ENCODE results near the gene ZNF730.
A peak's percentile ranks its signal among the peaks of the same experiment; 100 is the strongest.

The ZNF730 gene

GRCh38 chr19:23098988-23099387 is 17.8 kb upstream of the ZNF730 start:
- Histone ChIP-seq H3K79me1 (ENCODE audit: low read length) (no peaks in the 10 kb centered on the region), H3K14ac (ENCODE audit: low read length) (no peak overlapping the region), H4K8ac (ENCODE audit: low read depth, low read length) (no peak overlapping the region), H2BK5ac (ENCODE audit: low read depth, low read length, poor library complexity) (no peak overlapping the region), H3K27me3 (ENCODE audit: insufficient read depth, low read length) (no peaks in the 10 kb centered on the region), H3K27ac (ENCODE audit: low read depth, low read length) (no peak overlapping the region), H3K9me3 (ENCODE audit: insufficient read depth, low read depth, low read length) (no peaks in the 10 kb centered on the region), H3K23ac (ENCODE audit: low read length) (no peak overlapping the region), H3K36me3 (ENCODE audit: control insufficient read depth in 1 of 2, insufficient read depth in 2 of 2, low read length in 2 of 2) (peaks cover 19 to 64% of the 10 kb centered on the region in 2 experiments), H2BK120ac (ENCODE audit: insufficient read depth, low read length, poor library complexity) (no peak overlapping the region), H3K18ac (ENCODE audit: low read length) (no peak overlapping the region), H2BK12ac (ENCODE audit: low read length) (no peak overlapping the region), H2AK5ac (ENCODE audit: low read length) (no peak overlapping the region), H3K4me3 (ENCODE audit: low read depth, low read length) (no peak overlapping the region), H3K4me1 (ENCODE audit: control insufficient read depth in 1 of 2, insufficient read depth in 2 of 2, low read length in 2 of 2) (no peaks in the 10 kb centered on the region), H3K4me2 (ENCODE audit: low read length) (no peak overlapping the region), H2AFZ (ENCODE audit: insufficient read depth, low read length, poor library complexity) (no peak overlapping the region), H3K79me2 (ENCODE audit: control insufficient read depth, insufficient read depth, low read length, poor library complexity) (no peaks in the 10 kb centered on the region), H3K9ac (ENCODE audit: low read length) (no peak overlapping the region), H3K4ac (ENCODE audit: low read depth, low read length) (no peak overlapping the region), H4K91ac (ENCODE audit: low read depth, low read length) (no peak overlapping the region), H4K12ac (ENCODE audit: low read depth, low read length) (no peak overlapping the region)
- WGBS (ENCODE audit: extremely low coverage, insufficient coverage, insufficient read length): no CpG with 5 or more reads among the region's 4 CpGs
- peak; percentile 90 to 96 for DNase-seq

GRCh38 chr19:23099966-23100365 is 16.9 kb upstream of the ZNF730 start:
- H4K8ac ChIP-seq (ENCODE audit: low read depth, low read length): no peak overlapping the region
- no peak overlapping the region for H3K14ac ChIP-seq (ENCODE audit: low read length)
- no peaks in the 10 kb centered on the region for H3K79me1 ChIP-seq (ENCODE audit: low read length)
- H3K4me1 ChIP-seq (ENCODE audit: control insufficient read depth in 1 of 2, insufficient read depth in 2 of 2, low read length in 2 of 2): no peaks in the 10 kb centered on the region
- H3K18ac ChIP-seq (ENCODE audit: low read length): no peak overlapping the region
- no peak overlapping the region for H2AFZ ChIP-seq (ENCODE audit: insufficient read depth, low read length, poor library complexity)
- H3K27ac ChIP-seq (ENCODE audit: low read depth, low read length): no peak overlapping the region
- no peak overlapping the region for H4K91ac ChIP-seq (ENCODE audit: low read depth, low read length)
- H3K4me2 ChIP-seq (ENCODE audit: low read length): no peak overlapping the region
- no peak overlapping the region for H3K9ac ChIP-seq (ENCODE audit: low read length)
- no peaks in the 10 kb centered on the region for H3K27me3 ChIP-seq (ENCODE audit: insufficient read depth, low read length)
- H3K9me3 ChIP-seq (ENCODE audit: insufficient read depth, low read depth, low read length): no peaks in the 10 kb centered on the region
- no peak overlapping the region for H3K23ac ChIP-seq (ENCODE audit: low read length)
- H2BK12ac ChIP-seq (ENCODE audit: low read length): no peak overlapping the region
- no peak overlapping the region for H2AK5ac ChIP-seq (ENCODE audit: low read length)
- peaks cover 17 to 61% of the 10 kb centered on the region in 2 experiments for H3K36me3 ChIP-seq (ENCODE audit: control insufficient read depth in 1 of 2, insufficient read depth in 2 of 2, low read length in 2 of 2)
- DNase-seq: peak; percentile 86 to 95
- H2BK120ac ChIP-seq (ENCODE audit: insufficient read depth, low read length, poor library complexity): no peak overlapping the region
- H4K12ac ChIP-seq (ENCODE audit: low read depth, low read length): no peak overlapping the region
- no CpG with 5 or more reads among the region's 7 CpGs for WGBS (ENCODE audit: extremely low coverage, insufficient coverage, insufficient read length)
- H3K4me3 ChIP-seq (ENCODE audit: low read depth, low read length): no peak overlapping the region
- H2BK5ac ChIP-seq (ENCODE audit: low read depth, low read length, poor library complexity): no peak overlapping the region
- no peaks in the 10 kb centered on the region for H3K79me2 ChIP-seq (ENCODE audit: control insufficient read depth, insufficient read depth, low read length, poor library complexity)
- H3K4ac ChIP-seq (ENCODE audit: low read depth, low read length): no peak overlapping the region

GRCh38 chr19:23101241-23101640 is 15.6 kb upstream of the ZNF730 start:
- no peak overlapping the region for H4K12ac ChIP-seq (ENCODE audit: low read depth, low read length)
- H4K91ac ChIP-seq (ENCODE audit: low read depth, low read length): no peak overlapping the region
- no peak overlapping the region for H3K14ac ChIP-seq (ENCODE audit: low read length)
- peak; percentile 88 to 96 for DNase-seq
- no peak overlapping the region for H2BK120ac ChIP-seq (ENCODE audit: insufficient read depth, low read length, poor library complexity)
- no peaks in the 10 kb centered on the region for H3K9me3 ChIP-seq (ENCODE audit: insufficient read depth, low read depth, low read length)
- H3K27ac ChIP-seq (ENCODE audit: low read depth, low read length): no peak overlapping the region
- H4K8ac ChIP-seq (ENCODE audit: low read depth, low read length): no peak overlapping the region
- no peak overlapping the region for H3K4me3 ChIP-seq (ENCODE audit: low read depth, low read length)
- H3K4ac ChIP-seq (ENCODE audit: low read depth, low read length): no peak overlapping the region
- H2AFZ ChIP-seq (ENCODE audit: insufficient read depth, low read length, poor library complexity): no peak overlapping the region
- H3K18ac ChIP-seq (ENCODE audit: low read length): no peak overlapping the region
- H2BK12ac ChIP-seq (ENCODE audit: low read length): no peak overlapping the region
- no peaks in the 10 kb centered on the region for H3K79me1 ChIP-seq (ENCODE audit: low read length)
- no peak overlapping the region for H2BK5ac ChIP-seq (ENCODE audit: low read depth, low read length, poor library complexity)
- H3K4me2 ChIP-seq (ENCODE audit: low read length): no peak overlapping the region
- no peaks in the 10 kb centered on the region for H3K4me1 ChIP-seq (ENCODE audit: control insufficient read depth in 1 of 2, insufficient read depth in 2 of 2, low read length in 2 of 2)
- no peaks in the 10 kb centered on the region for H3K27me3 ChIP-seq (ENCODE audit: insufficient read depth, low read length)
- H3K36me3 ChIP-seq (ENCODE audit: control insufficient read depth in 1 of 2, insufficient read depth in 2 of 2, low read length in 2 of 2): peaks cover 15 to 48% of the 10 kb centered on the region in 2 experiments
- no peaks in the 10 kb centered on the region for H3K79me2 ChIP-seq (ENCODE audit: control insufficient read depth, insufficient read depth, low read length, poor library complexity)
- H3K23ac ChIP-seq (ENCODE audit: low read length): no peak overlapping the region
- no peak overlapping the region for H3K9ac ChIP-seq (ENCODE audit: low read length)
- no CpG with 5 or more reads among the region's 4 CpGs for WGBS (ENCODE audit: extremely low coverage, insufficient coverage, insufficient read length)
- H2AK5ac ChIP-seq (ENCODE audit: low read length): no peak overlapping the region

GRCh38 chr19:23118400-23118799 is 1.6 kb downstream of the ZNF730 start:
- peaks cover 4% of the 10 kb centered on the region for H3K79me2 ChIP-seq (ENCODE audit: control insufficient read depth, insufficient read depth, low read length, poor library complexity)
- no peak overlapping the region for H2BK5ac ChIP-seq (ENCODE audit: low read depth, low read length, poor library complexity)
- no peak overlapping the region for H2AFZ ChIP-seq (ENCODE audit: insufficient read depth, low read length, poor library complexity)
- peak; percentile 63 to 65 for DNase-seq
- H3K9ac ChIP-seq (ENCODE audit: low read length): no peak overlapping the region
- WGBS (ENCODE audit: extremely low coverage, insufficient coverage, insufficient read length): no CpG with 5 or more reads among the region's 3 CpGs
- H3K9me3 ChIP-seq (ENCODE audit: insufficient read depth, low read depth, low read length): no peaks in the 10 kb centered on the region
- no peak overlapping the region for H3K4ac ChIP-seq (ENCODE audit: low read depth, low read length)
- no peak overlapping the region for H3K14ac ChIP-seq (ENCODE audit: low read length)
- H3K4me3 ChIP-seq (ENCODE audit: low read depth, low read length): no peak overlapping the region
- peaks cover 0 to 2% of the 10 kb centered on the region in 2 experiments for H3K4me1 ChIP-seq (ENCODE audit: control insufficient read depth in 1 of 2, insufficient read depth in 2 of 2, low read length in 2 of 2)
- H3K79me1 ChIP-seq (ENCODE audit: low read length): peaks cover 4% of the 10 kb centered on the region
- no peak overlapping the region for H2AK5ac ChIP-seq (ENCODE audit: low read length)
- no peak overlapping the region for H2BK120ac ChIP-seq (ENCODE audit: insufficient read depth, low read length, poor library complexity)
- no peaks in the 10 kb centered on the region for H3K27me3 ChIP-seq (ENCODE audit: insufficient read depth, low read length)
- H4K12ac ChIP-seq (ENCODE audit: low read depth, low read length): no peak overlapping the region
- no peak overlapping the region for H2BK12ac ChIP-seq (ENCODE audit: low read length)
- H3K18ac ChIP-seq (ENCODE audit: low read length): no peak overlapping the region
- H3K36me3 ChIP-seq (ENCODE audit: control insufficient read depth in 1 of 2, insufficient read depth in 2 of 2, low read length in 2 of 2): peaks cover 3% of the 10 kb centered on the region in 2 experiments
- H3K4me2 ChIP-seq (ENCODE audit: low read length): no peak overlapping the region
- H4K8ac ChIP-seq (ENCODE audit: low read depth, low read length): no peak overlapping the region
- H3K27ac ChIP-seq (ENCODE audit: low read depth, low read length): no peak overlapping the region
- no peak overlapping the region for H3K23ac ChIP-seq (ENCODE audit: low read length)
- H4K91ac ChIP-seq (ENCODE audit: low read depth, low read length): no peak overlapping the region
